GM19023 (cell line): Measurements from ENCODE around the gene TMEM174.

Experiments used
- ATAC-seq: cut with Tn5 transposase; IDR thresholded peaks from one replicate; pipeline ENCODE4 v1.9.1; 2021; ENCODE audit warnings: mild to moderate bottlenecking, moderate library complexity; ENCODE audit not compliant: unreplicated experiment

Gene TMEM174, protein sequence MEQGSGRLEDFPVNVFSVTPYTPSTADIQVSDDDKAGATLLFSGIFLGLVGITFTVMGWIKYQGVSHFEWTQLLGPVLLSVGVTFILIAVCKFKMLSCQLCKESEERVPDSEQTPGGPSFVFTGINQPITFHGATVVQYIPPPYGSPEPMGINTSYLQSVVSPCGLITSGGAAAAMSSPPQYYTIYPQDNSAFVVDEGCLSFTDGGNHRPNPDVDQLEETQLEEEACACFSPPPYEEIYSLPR

DNA sequence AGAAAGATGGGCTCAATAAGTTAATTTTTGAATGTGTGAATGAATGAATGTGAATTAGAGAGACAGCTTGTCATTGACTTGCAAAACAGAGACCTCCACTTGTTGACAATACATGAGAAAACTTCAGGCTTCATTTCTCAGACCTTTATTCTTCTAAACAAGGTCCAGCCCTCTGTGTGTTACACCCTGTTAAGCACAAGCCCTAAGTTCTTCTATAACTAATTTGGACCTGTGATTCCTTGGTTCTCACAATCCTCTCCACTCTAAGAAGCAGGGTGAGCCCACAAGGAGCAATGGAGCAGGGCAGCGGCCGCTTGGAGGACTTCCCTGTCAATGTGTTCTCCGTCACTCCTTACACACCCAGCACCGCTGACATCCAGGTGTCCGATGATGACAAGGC lies at the start of gene TMEM174:
Gene TMEM174 (plus strand): TSS at position 243 of the 400 bp plus-strand sequence. CDS start 51 bp downstream, at position 294.
- no peak for ATAC-seq

DNA sequence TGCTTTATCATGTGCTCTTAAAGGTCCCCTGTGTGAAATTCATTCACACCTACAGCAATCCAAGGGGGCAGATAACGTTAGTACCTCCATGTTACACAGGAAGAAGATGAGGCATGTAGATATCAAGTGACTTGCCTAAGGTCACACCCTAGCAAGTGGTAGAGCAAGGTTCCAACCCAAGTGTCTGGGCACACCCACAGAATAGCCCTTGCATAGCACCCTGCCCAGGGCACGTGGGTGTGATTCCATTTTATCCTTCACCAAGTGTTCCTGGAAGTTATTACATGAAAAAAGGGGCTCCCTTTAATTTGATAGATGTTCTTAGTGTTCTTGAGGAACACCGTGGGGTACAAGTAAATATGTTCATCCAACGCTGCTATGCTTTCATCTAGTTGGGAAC lies 47.7 kb upstream of the TMEM174 start:
- no peak for ATAC-seq

DNA sequence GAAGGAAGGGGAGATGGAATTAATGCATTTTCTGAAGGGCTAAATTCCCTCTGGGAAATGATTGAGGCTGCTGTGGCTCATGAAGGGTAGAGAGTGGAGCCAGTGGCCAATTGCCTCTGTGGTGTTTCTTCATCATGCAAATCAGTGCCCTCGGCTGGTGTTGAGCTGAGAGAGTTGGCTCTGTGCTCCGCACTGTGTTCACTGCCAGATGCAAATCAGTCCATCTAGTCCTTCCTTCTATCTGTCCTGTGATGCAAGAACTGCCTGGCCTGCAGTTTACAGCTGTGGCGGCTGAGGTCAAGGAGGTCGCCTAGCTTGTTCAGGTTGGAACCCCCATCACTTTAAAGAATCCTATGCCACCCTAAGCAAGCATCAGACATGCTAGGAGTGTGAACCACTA lies 46.6 kb upstream of the TMEM174 start:
- ATAC-seq = no peak

DNA sequence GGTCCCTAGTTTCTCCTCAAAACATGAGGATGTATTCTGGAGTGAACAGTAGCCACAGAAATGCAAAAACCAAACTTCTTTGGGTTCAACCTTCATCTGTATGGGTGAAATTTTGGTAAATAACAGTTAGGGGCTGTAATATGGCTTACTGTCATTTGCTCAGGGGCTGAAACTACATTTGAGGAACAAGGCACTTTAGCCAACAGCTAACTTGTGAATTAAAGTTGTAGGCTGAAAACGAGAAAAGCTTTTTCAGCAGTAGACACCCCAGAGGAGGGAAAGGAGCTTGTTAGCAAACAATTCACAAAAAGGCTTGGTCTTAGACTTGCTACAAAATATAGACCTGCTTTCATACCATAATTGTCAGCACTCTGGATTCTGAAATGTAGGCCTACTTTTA lies 46.0 kb upstream of the TMEM174 start:
- ATAC-seq = no peak

DNA sequence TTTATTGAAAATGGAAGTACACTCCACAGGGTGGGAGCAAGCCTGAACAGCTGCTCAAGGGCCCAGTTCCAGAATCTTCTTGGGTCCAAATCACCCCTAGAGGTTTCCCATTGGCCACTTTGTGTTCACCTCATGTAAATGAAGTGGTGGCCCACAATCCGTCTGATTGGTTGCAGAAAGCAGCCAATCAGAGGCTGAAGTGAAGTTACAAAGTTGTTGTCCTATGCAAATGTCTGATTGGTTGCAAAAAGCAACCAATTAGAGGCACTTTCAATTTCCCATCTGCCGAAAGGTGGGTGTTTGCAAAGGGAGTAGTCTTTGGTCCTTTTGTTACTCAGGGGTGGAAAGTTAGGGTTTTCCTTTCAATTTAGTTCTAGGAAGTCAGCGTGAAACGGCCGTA lies 43.9 kb upstream of the TMEM174 start:
- no peak for ATAC-seq

DNA sequence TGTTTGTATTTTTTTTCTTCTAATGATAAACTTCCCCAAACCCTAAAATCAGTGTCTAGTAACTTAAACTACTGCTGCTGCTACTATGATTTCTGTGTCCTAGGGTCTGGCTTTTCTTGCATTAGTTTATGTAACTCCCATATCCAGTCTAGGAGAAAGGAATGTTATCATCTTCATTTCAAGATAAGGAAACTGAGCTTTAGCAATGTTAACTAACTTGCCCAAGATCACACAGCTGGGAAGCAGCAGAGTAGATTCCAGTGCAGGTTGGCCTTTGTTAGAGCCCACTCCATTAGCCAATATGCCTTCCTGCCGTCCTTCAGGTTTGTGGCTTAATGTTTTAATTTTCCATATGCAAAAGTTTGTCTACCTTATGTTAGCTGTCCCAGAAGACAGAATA lies 42.2 kb upstream of the TMEM174 start:
- no peak for ATAC-seq

DNA sequence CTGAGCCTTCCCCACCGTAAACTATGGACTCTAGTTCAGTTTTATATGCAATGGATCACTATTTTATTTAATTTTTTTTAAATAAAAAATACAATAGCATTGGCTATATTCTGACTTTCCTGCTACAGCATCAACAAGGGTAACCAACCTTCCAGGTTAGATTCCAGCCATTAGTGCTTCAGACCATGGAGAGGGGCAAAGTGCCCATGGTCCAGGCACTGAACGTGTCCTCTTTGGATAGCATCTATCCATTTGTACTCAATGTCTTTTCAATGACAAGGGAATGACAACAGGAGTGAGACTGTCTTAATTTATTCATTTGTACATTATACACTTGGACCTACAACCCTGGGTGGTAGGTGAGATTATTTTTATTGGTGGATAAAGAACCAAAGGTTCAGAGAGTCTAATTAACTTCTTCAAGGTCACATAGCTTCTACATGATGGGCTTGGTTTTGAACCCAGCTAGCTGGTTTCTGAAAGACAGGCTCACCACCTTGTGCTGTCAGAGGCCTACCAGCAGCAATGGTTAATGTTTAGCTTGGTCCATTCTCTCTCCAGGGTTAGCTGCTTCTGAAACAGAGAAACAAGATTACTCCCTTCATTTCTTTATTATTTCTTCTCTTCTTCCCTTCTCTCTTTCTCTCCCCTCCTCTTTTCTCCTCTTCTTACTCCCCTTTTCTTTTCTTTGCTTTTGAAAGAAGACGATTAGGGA lies 41.1 kb upstream of the TMEM174 start:
- no peak for ATAC-seq

DNA sequence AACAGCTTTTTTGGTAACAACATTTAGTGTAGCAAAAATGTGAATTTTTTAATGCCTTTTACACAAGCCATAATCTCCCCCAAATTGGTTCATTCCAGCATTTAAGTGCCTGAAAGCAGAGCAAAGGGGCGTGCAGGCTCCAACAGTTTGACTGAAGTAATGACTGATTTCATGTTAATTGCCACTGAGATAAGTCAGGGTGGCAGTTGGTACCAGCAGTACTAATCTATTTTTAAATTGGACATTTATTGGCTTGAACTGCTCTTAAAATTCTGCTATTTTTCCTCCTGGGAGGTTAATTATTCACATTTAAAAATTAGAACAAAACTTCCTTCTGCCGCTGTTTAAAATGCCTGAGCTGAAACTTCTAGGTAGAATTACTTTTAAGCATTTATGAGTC lies 40.2 kb upstream of the TMEM174 start:
- ATAC-seq = no peak

DNA sequence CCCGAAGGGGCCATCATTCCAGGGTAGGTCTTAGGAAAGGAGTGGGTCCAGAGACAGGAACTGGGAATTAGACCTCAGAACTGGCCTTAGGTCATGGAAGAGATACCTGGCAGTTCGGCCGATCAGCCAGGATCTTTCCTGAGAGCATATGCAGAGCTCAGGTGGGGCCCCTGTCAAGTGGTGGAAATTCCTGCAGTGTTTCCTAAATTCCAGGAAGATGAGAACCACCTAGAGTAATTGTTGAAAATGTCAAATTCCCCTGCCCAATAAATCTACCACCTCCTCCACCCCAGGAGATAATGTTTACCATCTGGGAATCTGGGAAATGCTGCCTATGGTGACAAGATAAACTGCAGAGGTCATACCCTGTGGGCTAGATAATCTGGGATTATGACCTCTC lies 38.0 kb upstream of the TMEM174 start:
- ATAC-seq = no peak

DNA sequence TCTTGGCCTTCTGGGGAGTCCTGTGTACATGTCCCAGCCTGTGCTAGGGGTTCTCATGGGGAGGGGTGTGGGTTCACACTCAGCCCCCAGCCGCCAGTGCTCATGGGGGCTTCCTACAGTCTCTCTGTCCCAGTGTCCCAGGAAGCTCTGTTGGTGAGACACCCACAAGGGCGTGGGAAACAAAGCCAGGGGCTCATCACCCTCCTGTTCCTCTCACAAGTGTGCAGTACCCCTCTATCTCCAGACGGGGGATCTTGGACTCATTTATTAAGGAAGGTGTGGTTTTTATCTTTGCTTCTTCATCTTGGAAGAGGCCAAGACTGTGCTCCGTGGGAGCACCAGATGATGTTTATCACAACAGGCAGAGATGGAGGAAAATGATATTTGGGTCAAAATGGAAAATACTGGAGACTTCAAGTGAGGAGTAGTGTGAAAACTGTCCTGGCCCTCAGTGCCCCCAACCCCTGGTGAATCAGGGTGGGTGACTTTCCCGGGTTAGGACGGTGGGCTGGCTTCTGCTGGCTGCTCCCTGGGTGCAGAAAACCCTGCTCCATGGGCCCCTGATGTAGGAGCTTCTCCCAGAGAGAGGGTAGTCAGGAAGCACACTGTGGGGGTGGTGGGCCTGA lies 37.5 kb upstream of the TMEM174 start:
- ATAC-seq = no peak

DNA sequence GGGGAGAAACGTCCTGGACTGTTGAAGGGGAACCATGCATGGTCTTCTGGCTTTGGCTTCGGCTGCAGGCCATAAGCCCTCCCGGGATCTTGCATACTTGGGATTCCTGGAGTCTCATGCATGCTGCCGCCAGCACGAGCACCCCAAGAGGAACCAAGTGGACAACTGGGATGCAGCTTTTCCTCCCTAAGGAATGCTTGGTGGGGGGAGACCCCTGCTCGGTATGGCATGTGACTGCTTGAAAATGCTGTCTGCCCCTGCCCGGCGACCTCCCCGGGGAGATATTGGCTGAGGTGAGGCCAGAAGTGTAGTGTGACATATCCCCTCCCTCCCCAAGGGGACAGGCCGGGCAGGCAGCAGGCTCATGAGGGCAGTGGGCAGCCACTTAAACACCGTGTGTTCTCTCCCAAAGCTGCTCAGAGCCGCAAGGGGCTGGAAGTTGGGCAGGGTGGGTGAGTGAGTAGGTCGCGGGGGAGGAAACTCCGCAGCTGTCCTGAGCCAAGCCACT lies 36.9 kb upstream of the TMEM174 start:
- no peak for ATAC-seq

DNA sequence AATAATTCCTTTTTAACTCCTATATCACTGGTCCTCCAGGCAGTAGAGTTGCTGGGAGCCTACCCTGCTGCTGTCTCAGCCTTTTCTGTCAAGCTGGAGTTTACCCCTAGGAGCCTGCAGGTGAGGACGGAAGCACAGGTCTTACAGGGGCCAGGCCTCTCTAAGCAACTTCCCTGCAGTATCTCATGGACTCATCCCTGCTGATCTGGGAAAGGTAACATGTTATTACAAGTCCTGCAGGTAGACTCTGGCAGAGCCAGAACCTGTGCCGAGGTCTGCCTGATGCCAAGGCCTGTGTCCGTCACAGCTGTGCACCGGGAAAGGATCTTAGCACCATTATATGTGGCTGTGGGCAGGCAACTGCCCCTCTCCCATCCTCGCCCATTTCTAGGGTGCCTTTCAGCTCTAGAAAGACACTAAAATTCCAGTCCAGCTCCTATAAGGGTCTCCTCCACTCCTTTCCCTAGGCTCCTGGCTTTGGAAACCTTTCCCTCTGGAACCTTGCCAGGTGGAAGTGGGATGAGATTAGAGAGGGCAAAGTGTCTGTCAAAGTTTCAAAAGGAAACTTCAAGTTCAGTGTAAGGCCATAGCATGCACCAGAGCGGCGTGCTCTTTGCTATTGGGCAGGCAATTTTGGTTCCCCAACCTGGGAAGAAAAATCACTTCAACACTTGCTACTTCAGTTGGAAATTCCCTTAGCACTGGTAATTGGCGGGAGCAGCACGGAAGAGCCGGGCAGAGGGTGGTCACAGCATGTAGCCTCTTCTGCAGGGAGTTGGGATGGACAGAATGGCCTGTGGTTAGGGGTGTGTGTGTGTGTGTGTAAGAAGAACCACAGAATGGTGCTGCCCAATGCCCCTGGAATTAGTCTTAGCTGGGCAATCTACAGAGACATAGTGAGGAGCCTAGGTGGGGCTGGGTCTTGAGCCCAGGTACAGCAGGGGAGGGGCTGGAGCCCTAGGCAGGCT lies 35.1 kb upstream of the TMEM174 start:
- ATAC-seq = no peak

DNA sequence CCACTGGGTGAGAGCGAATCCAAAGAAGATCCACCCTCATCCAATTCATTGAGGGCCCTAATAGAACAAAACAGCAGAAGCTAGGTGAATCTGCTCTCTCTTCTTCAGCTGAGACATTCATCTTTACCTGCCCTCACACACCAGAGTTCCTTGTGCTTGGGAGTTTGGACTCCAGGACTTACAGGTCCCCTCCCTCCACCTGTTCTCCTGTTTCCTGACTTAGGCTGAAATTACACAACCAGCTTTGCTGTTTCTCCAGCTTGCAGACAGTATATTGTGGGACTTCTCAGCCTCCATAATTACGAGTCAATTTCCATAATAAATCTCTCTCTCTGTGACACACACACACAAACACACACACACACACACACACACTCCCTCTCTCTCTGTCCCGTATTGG lies 33.5 kb upstream of the TMEM174 start:
- no peak for ATAC-seq

DNA sequence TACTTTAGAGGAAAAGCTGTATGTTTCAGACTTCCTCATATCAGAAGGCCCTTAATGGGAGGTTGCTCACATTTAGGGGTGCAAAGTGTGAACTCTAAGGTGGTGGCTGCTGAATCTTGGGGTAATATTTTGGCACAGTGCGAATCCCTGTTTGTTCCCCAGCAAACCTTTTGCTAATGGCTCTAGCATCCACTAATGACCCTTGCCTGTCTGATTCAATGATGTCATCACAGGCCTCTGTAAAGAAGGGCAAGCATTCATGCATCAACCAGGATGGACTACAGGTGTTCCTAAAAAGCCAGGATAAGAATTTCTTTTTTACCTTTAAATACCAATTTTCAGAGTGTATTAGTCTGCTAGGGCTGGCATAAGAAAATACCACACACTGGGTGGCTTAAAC lies 32.2 kb upstream of the TMEM174 start:
- no peak for ATAC-seq

DNA sequence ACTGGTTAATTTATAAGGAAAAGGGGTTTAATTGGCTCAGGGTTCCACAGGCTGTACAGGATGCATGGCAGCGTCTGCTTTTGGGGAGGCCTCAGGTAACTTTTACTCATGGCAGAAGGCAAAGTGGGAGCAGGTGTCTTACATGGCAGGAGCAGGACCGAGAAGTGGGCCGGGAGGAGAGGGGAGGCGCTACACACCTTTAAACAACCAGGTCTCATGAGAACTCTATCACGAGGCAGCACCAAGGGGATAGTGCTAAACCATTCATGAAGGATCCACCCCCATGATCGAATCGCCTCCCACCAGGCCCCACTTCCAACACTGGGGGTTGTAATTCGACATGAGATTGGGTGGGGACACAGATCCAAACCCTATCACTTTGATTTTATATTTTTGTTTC lies 31.0 kb upstream of the TMEM174 start:
- ATAC-seq = no peak

DNA sequence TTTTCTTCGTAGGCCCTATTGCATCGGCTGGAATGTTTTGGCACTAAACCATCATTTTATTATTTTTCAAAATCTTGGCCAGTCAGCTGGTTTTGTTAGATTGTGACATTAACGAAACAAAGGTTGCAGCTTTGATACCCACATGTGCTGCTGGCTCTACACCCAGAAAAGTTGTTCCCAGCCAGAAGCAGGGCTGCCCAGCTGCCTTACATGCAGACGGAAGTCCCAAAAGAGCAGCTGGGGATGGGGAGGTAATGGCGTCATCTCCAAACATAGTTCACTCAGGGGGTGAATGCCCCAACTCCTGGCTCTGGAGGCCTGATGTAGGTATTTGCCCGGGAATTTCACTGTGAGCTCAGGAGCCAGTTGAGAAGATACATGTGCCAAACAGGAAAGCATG lies 29.3 kb upstream of the TMEM174 start:
- no peak for ATAC-seq

DNA sequence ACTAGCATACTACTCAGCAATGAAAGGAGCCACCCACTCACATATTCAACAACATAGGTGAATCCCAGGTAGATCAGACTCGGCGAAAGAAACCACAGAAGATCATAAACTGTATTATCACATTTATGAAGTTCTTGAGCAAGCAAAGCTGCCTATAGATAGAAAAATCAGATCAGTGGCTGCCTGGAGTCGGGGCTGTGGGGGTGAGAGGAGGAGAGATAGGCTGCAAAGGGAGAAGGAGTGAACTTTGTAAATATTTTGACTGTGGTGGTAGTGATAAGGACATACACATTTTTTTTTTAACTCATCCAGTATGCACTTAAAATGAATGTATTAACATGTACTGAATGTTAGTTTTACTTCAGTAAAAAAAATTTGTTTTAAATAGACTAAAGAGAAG lies 23.5 kb upstream of the TMEM174 start:
- ATAC-seq = no peak

DNA sequence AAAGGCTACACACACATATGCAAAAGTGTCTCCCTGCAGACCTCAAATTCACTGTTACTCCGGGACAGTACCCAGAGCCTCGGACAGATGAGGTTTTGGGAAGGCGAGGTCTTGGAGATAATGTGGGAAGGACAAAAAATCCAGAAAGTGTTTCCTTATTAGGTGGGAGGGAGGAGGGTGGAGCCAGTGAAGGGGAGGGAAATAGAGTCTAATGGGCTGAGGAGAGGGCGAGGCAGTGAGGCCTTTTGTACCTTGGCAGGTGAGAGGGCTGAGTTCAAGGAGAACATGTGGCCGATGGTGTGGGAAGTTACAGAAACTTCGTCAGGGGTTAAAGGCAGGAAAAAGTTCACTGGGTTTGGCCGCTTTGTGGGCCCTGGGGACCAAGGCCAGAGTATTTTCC lies 22.1 kb upstream of the TMEM174 start:
- ATAC-seq = no peak

DNA sequence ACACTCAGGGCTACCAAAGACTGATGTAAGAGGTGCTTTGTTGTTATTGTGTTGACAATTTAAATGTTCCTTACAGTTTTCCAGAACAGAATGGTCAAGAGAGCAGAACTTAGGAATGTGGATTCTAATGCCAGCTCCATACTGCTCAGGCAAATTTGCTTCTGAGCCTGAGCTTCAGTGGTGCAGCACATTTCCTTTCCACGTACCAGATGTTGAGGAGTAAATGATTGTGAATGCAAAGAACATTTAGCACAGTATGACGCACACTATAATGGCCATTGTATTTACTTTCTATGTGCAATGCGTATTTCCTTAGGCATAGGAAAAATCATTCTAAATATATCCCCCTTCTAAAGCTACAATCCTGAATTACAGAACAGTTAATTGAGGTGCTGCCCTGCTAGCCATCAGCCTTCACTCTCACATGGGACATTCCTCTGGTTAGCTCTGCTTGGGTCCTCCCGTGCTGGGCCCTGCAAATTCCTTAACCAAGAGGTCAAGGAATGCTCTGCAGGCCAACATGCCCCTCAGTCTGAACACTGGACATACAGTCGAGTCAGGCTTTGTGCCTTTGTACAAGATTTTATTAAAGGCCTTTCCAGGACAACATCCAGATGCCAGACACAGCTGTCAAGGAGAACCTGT lies 21.1 kb upstream of the TMEM174 start:
- ATAC-seq = no peak
